Esophagus squamous epithelium (tissue), 4 donors: ENCODE results near the gene SNX2.

Experiments
- POLR2A ChIP-seq, 4 donors: fragments of 450-650 bp; IDR thresholded peaks; one replicate each; pipeline ENCODE4 v1.6.1; 2017; ENCODE audit warnings: antibody characterized with exemption in 4 of 4, mild to moderate bottlenecking in 4 of 4, moderate library complexity in 3 of 4
- TF ChIP-seq, protein P1 (sequence below), 6 experiments: fragments of 450-650 bp in 4 of 6; fragments of 200-600 bp in 2 of 6; sonication (generic) in 2 of 6; IDR thresholded peaks; one replicate each; pipeline ENCODE4 v1.5.1; 2016 to 2019; ENCODE audit warnings: antibody characterized with exemption in 6 of 6, mild to moderate bottlenecking in 4 of 6, moderate library complexity in 4 of 6

DNA sequence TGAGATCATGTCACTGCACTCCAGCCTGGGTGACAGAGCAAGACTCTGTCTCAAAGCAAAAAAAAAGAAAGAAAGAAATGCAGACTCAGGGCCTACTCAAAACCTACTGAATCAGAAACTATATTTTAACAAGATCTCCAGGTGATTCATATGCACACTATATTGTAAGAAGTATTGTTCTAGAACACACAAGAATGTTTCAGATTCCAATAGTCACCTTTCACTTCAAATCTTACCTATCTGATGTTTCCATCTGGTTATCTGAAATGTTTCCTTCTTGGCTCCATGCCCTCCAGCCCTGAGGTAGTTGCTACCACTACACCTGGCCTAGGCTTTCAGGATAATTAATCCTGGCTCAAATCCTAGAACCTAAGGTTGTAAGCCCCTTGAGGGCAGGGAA lies 36.8 kb upstream of the SNX2 start:
- no peak for TF ChIP-seq POLR2A (IDR thresholded peaks at IDR 0.05)
- TF ChIP-seq, protein P1, sequence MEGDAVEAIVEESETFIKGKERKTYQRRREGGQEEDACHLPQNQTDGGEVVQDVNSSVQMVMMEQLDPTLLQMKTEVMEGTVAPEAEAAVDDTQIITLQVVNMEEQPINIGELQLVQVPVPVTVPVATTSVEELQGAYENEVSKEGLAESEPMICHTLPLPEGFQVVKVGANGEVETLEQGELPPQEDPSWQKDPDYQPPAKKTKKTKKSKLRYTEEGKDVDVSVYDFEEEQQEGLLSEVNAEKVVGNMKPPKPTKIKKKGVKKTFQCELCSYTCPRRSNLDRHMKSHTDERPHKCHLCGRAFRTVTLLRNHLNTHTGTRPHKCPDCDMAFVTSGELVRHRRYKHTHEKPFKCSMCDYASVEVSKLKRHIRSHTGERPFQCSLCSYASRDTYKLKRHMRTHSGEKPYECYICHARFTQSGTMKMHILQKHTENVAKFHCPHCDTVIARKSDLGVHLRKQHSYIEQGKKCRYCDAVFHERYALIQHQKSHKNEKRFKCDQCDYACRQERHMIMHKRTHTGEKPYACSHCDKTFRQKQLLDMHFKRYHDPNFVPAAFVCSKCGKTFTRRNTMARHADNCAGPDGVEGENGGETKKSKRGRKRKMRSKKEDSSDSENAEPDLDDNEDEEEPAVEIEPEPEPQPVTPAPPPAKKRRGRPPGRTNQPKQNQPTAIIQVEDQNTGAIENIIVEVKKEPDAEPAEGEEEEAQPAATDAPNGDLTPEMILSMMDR (IDR thresholded peaks at IDR 0.05): no peak
